ENCODE results near the gene NBEA. TPM values are rescaled to one million over a fixed set of nuclear protein-coding genes. Genes with fewer than 3 reads are reported as not detected.
"Not testable (repeated sequence)": the region's sequence is repeated elsewhere in the genome, so short reads cannot be mapped to it uniquely, and the experiment has no call there.

NBEA gene
- total RNA-seq, 2 donors from 2014 or later, result 15.2 to 15.9 TPM

DNA sequence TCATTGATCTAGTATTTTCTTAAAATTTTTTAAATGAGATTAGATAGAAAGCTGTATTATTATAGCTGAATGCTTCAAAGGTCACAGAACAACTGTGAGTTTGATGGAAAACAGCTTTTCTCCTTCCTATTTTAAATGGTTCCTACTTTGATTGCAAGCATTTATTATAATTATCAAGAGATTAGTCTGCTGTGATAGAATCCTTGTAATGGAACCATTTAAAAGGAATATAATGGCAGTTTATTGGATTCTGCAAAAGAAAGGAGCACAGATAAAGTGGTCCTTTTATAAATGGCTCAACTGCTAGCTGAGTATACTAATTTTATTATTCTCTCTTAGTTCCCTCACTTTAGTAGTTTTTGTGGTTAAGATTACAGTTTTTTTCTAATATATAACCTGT, 447.5 kb downstream of the NBEA start:
- TF ChIP-seq, protein P1, sequence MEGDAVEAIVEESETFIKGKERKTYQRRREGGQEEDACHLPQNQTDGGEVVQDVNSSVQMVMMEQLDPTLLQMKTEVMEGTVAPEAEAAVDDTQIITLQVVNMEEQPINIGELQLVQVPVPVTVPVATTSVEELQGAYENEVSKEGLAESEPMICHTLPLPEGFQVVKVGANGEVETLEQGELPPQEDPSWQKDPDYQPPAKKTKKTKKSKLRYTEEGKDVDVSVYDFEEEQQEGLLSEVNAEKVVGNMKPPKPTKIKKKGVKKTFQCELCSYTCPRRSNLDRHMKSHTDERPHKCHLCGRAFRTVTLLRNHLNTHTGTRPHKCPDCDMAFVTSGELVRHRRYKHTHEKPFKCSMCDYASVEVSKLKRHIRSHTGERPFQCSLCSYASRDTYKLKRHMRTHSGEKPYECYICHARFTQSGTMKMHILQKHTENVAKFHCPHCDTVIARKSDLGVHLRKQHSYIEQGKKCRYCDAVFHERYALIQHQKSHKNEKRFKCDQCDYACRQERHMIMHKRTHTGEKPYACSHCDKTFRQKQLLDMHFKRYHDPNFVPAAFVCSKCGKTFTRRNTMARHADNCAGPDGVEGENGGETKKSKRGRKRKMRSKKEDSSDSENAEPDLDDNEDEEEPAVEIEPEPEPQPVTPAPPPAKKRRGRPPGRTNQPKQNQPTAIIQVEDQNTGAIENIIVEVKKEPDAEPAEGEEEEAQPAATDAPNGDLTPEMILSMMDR (conservative IDR thresholded peaks at IDR 0.05), result no peak
- Mint-ChIP-seq H3K4me1 (peaks cover 18% of the 10 kb centered on the region), H3K9me3 (no peaks in the 10 kb centered on the region), H3K27me3 (ENCODE audit: insufficient read depth) (no peaks in the 10 kb centered on the region), H3K4me3 (no peak overlapping the region), H3K27ac (no peak overlapping the region), H3K36me3 (ENCODE audit: low read depth) (no peaks in the 10 kb centered on the region)
- Histone ChIP-seq H3K9me3 (ENCODE audit: control insufficient read depth, low read length) (no peaks in the 10 kb centered on the region), H3K27ac (ENCODE audit: low read depth, low read length) (no peak overlapping the region), H3K27me3 (ENCODE audit: control insufficient read depth, insufficient read depth, low read length, poor library complexity, severe bottlenecking) (no peaks in the 10 kb centered on the region), H3K4me3 (ENCODE audit: low read length) (no peak overlapping the region), H3K9ac (ENCODE audit: extremely low read depth, low read length, poor library complexity, severe bottlenecking) (no peak overlapping the region), H3K4me1 (ENCODE audit: control insufficient read depth, insufficient read depth, low read length) (peaks cover 6% of the 10 kb centered on the region), H3K36me3 (ENCODE audit: control insufficient read depth, insufficient read depth, low read length) (no peaks in the 10 kb centered on the region)
- no peak for DNase-seq

DNA sequence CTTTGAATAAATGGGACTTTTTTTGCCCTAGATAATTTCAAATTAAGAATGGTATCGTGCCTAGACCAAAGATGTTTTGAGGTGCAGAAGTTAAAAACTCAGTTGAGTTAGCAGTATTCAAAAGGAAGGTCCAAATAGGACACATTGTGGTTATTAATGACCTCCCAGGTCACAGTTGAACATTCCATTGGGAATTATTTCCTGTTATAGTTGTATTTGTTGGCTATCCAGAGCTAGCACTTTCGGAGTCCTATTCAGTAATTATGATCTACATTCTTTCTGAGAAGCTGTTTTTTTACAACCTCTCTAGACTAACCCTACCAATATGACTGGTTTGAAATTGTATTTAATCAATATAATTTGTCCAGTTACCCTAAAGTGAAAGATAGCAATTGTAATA, 450.7 kb downstream of the NBEA start:
- Mint-ChIP-seq H3K4me3 (no peak overlapping the region), H3K27ac (no peak overlapping the region), H3K4me1 (peaks cover 15% of the 10 kb centered on the region), H3K9me3 (peaks cover 1% of the 10 kb centered on the region), H3K36me3 (ENCODE audit: low read depth) (no peaks in the 10 kb centered on the region), H3K27me3 (ENCODE audit: insufficient read depth) (no peaks in the 10 kb centered on the region)
- Histone ChIP-seq H3K27me3 (ENCODE audit: control insufficient read depth, insufficient read depth, low read length, poor library complexity, severe bottlenecking) (no peaks in the 10 kb centered on the region), H3K36me3 (ENCODE audit: control insufficient read depth, insufficient read depth, low read length) (no peaks in the 10 kb centered on the region), H3K27ac (ENCODE audit: low read depth, low read length) (no peak overlapping the region), H3K4me3 (ENCODE audit: low read length) (no peak overlapping the region), H3K9ac (ENCODE audit: extremely low read depth, low read length, poor library complexity, severe bottlenecking) (no peak overlapping the region), H3K4me1 (ENCODE audit: control insufficient read depth, insufficient read depth, low read length) (peaks cover 6% of the 10 kb centered on the region), H3K9me3 (ENCODE audit: control insufficient read depth, low read length) (peaks cover 8% of the 10 kb centered on the region)
- 98 to 100% methylated on average over 1 of the region's 2 CpGs for WGBS, 2 experiments (ENCODE audit: insufficient coverage in 1 of 2, insufficient read length in 1 of 2)
- no peak for DNase-seq
- TF ChIP-seq, protein P1 (conservative IDR thresholded peaks at IDR 0.05), result no peak

DNA sequence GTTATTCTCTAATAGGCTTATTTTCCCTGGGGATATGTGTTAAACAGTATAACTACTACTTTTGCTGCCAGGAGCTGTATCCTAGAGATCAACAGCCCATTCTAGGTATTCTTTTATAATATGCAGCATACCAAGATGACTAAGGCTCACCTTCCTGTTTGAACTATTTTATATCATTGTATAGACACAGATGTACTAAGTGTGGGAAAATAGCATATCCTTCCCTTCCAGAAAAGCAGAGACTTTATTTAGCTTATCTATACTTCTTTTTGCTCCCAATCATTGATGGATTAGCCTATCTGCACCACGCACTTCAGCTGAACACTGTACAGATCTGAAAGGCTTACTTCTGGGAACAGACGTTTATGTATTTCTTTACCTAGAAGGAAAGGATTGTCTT, 451.8 kb downstream of the NBEA start:
- peaks cover 10% of the 10 kb centered on the region for H3K4me1 Mint-ChIP-seq
- H3K27me3 Mint-ChIP-seq (ENCODE audit: insufficient read depth), result no peaks in the 10 kb centered on the region
- no peak overlapping the region for H3K4me3 Mint-ChIP-seq
- Histone ChIP-seq H3K9ac (ENCODE audit: extremely low read depth, low read length, poor library complexity, severe bottlenecking) (no peak overlapping the region), H3K4me1 (ENCODE audit: control insufficient read depth, insufficient read depth, low read length) (peaks cover 2% of the 10 kb centered on the region), H3K4me3 (ENCODE audit: low read length) (no peak overlapping the region), H3K9me3 (ENCODE audit: control insufficient read depth, low read length) (peaks cover 19% of the 10 kb centered on the region), H3K36me3 (ENCODE audit: control insufficient read depth, insufficient read depth, low read length) (no peaks in the 10 kb centered on the region), H3K27ac (ENCODE audit: low read depth, low read length) (no peak overlapping the region), H3K27me3 (ENCODE audit: control insufficient read depth, insufficient read depth, low read length, poor library complexity, severe bottlenecking) (no peaks in the 10 kb centered on the region)
- peaks cover 7% of the 10 kb centered on the region for H3K9me3 Mint-ChIP-seq
- TF ChIP-seq, protein P1 (conservative IDR thresholded peaks at IDR 0.05), result no peak
- DNase-seq, result no peak
- H3K36me3 Mint-ChIP-seq (ENCODE audit: low read depth), result peaks cover 2% of the 10 kb centered on the region
- H3K27ac Mint-ChIP-seq, result no peak overlapping the region
- 100% methylated on average over 1 to 2 of the region's 2 CpGs for WGBS, 2 experiments (ENCODE audit: insufficient coverage in 1 of 2, insufficient read length in 1 of 2)

DNA sequence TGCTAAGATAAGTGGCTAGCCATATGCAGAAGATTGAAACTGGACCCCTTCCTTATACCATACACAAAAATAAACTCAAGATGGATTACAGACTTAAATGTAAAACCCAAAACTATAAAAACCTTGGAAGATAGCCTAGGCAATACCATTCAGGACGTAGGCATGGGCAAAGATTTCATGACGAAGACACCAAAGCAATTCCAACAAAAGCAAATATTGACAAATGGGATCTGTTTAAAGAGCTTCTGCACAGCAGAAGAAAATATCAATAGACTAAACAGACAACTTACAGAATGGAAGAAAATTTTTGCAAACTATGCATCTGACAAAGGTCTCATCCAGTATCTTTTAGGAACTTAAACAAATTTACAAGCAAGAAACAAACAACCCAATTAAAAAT, 466.2 kb downstream of the NBEA start:
- H3K4me1 ChIP-seq (ENCODE audit: control insufficient read depth, insufficient read depth, low read length); H3K9me3 Mint-ChIP-seq: not testable (repeated sequence)
- 96% methylated on average over 2 of the region's 2 CpGs; no CpG with 5 or more reads in 1 of the 2 experiments for WGBS, 2 experiments (ENCODE audit: insufficient coverage in 1 of 2, insufficient read length in 1 of 2)

More for the DNA sequence above, 466.2 kb downstream of the NBEA start:
- H3K4me3 Mint-ChIP-seq; H3K27ac Mint-ChIP-seq; H3K36me3 ChIP-seq (ENCODE audit: control insufficient read depth, insufficient read depth, low read length); H3K4me1 Mint-ChIP-seq; H3K9ac ChIP-seq (ENCODE audit: extremely low read depth, low read length, poor library complexity, severe bottlenecking); DNase-seq; H3K36me3 Mint-ChIP-seq (ENCODE audit: low read depth); H3K27ac ChIP-seq (ENCODE audit: low read depth, low read length); H3K27me3 ChIP-seq (ENCODE audit: control insufficient read depth, insufficient read depth, low read length, poor library complexity, severe bottlenecking); H3K9me3 ChIP-seq (ENCODE audit: control insufficient read depth, low read length); H3K4me3 ChIP-seq (ENCODE audit: low read length); H3K27me3 Mint-ChIP-seq (ENCODE audit: insufficient read depth): not testable (repeated sequence)
